Measurements from ENCODE around the gene IGFALS.

IGFALS gene

GRCh38 chr16:1790261-1790610, 3.3 kb downstream of the IGFALS start:
- no peak overlapping the region for H3K27ac ChIP-seq (ENCODE audit: low read length)
- no peaks in the 10 kb centered on the region for H3K4me1 ChIP-seq (ENCODE audit: low read length)
- no peaks in the 10 kb centered on the region for H3K36me3 ChIP-seq (replicated peaks; ENCODE audit: insufficient read depth, low read length)
- H2AFZ ChIP-seq (ENCODE audit: low read length), result no peak overlapping the region
- no peak overlapping the region for H3K9ac ChIP-seq (ENCODE audit: low read length)
- no peak overlapping the region for H3K4me2 ChIP-seq (ENCODE audit: low read depth, low read length)
- H3K9me2 ChIP-seq (replicated peaks; ENCODE audit: insufficient read depth, low read length), result no peaks in the 10 kb centered on the region
- no peak for DNase-seq
- no peaks in the 10 kb centered on the region for H4K20me1 ChIP-seq (ENCODE audit: insufficient read depth, low read length)
- no peak overlapping the region for H3K4me3 ChIP-seq (ENCODE audit: low read length)
- no peaks in the 10 kb centered on the region for H3K9me3 ChIP-seq (replicated peaks; ENCODE audit: insufficient read depth, low read length)
- no peaks in the 10 kb centered on the region for H3F3A ChIP-seq (ENCODE audit: insufficient read depth, low read length)
- H3K27me3 ChIP-seq (replicated peaks; ENCODE audit: insufficient read depth, low read length), result no peaks in the 10 kb centered on the region
- H3K79me2 ChIP-seq (ENCODE audit: low read length), result peaks cover 25% of the 10 kb centered on the region
- TF ChIP-seq EZH2 (optimal IDR thresholded peaks at IDR 0.05; ENCODE audit: low read depth, low read length), result no peak
- TF ChIP-seq CTCF (IDR thresholded peaks at IDR 0.05; ENCODE audit: low read length), result no peak
- no peak for TF ChIP-seq EZH2phosphoT487 (IDR thresholded peaks at IDR 0.05; ENCODE audit: low read length)

GRCh38 chr16:1789643-1790045, 3.9 kb downstream of the IGFALS start:
- Histone ChIP-seq H2AFZ (ENCODE audit: low read length) (no peak overlapping the region), H3F3A (ENCODE audit: insufficient read depth, low read length) (no peaks in the 10 kb centered on the region), H3K9me2 (replicated peaks; ENCODE audit: insufficient read depth, low read length) (no peaks in the 10 kb centered on the region), H3K36me3 (replicated peaks; ENCODE audit: insufficient read depth, low read length) (no peaks in the 10 kb centered on the region), H3K27me3 (replicated peaks; ENCODE audit: insufficient read depth, low read length) (no peaks in the 10 kb centered on the region), H3K9ac (ENCODE audit: low read length) (no peak overlapping the region), H4K20me1 (ENCODE audit: insufficient read depth, low read length) (no peaks in the 10 kb centered on the region), H3K9me3 (replicated peaks; ENCODE audit: insufficient read depth, low read length) (no peaks in the 10 kb centered on the region), H3K79me2 (ENCODE audit: low read length) (peaks cover 31% of the 10 kb centered on the region), H3K4me2 (ENCODE audit: low read depth, low read length) (no peak overlapping the region), H3K27ac (ENCODE audit: low read length) (no peak overlapping the region), H3K4me3 (ENCODE audit: low read length) (no peak overlapping the region), H3K4me1 (ENCODE audit: low read length) (no peaks in the 10 kb centered on the region)
- DNase-seq, result no peak
- TF ChIP-seq EZH2 (optimal IDR thresholded peaks at IDR 0.05; ENCODE audit: low read depth, low read length), result no peak
- TF ChIP-seq CTCF (IDR thresholded peaks at IDR 0.05; ENCODE audit: low read length), result no peak
- no peak for TF ChIP-seq EZH2phosphoT487 (IDR thresholded peaks at IDR 0.05; ENCODE audit: low read length)

GRCh38 chr16:1788708-1789100, 4.8 kb downstream of the IGFALS start:
- H3K79me2 ChIP-seq (ENCODE audit: low read length), result peaks cover 40% of the 10 kb centered on the region
- no peak overlapping the region for H3K27ac ChIP-seq (ENCODE audit: low read length)
- H4K20me1 ChIP-seq (ENCODE audit: insufficient read depth, low read length), result no peaks in the 10 kb centered on the region
- H3K4me3 ChIP-seq (ENCODE audit: low read length), result no peak overlapping the region
- no peaks in the 10 kb centered on the region for H3K9me3 ChIP-seq (replicated peaks; ENCODE audit: insufficient read depth, low read length)
- TF ChIP-seq CTCF (IDR thresholded peaks at IDR 0.05; ENCODE audit: low read length) (no peak), EZH2 (optimal IDR thresholded peaks at IDR 0.05; ENCODE audit: low read depth, low read length) (no peak), EZH2phosphoT487 (IDR thresholded peaks at IDR 0.05; ENCODE audit: low read length) (no peak)
- no peaks in the 10 kb centered on the region for H3K9me2 ChIP-seq (replicated peaks; ENCODE audit: insufficient read depth, low read length)
- no peaks in the 10 kb centered on the region for H3K27me3 ChIP-seq (replicated peaks; ENCODE audit: insufficient read depth, low read length)
- no peaks in the 10 kb centered on the region for H3K36me3 ChIP-seq (replicated peaks; ENCODE audit: insufficient read depth, low read length)
- H3K4me2 ChIP-seq (ENCODE audit: low read depth, low read length), result no peak overlapping the region
- H3K9ac ChIP-seq (ENCODE audit: low read length), result no peak overlapping the region
- H2AFZ ChIP-seq (ENCODE audit: low read length), result no peak overlapping the region
- no peak for DNase-seq
- H3F3A ChIP-seq (ENCODE audit: insufficient read depth, low read length), result no peaks in the 10 kb centered on the region
- H3K4me1 ChIP-seq (ENCODE audit: low read length), result no peaks in the 10 kb centered on the region

Measured in MM.1S (cell line).